Neural crest cell (in vitro differentiated cells): Measurements from ENCODE around the gene KLHL40. TPM values are rescaled to one million over a fixed set of nuclear protein-coding genes. Genes with fewer than 3 reads are reported as not detected.

Source experiments
- DNase-seq: peaks from one replicate; pipeline ENCODE4 v3.0.0; 2021; ENCODE audit warnings: low read depth, mixed read lengths, low spot score
- H3K27ac Mint-ChIP-seq: one replicate; pipeline ENCODE4 v1.8.0; 2021; ENCODE audit warnings: mild to moderate bottlenecking, mixed read lengths; ENCODE audit not compliant: unreplicated experiment
- H3K27me3 Mint-ChIP-seq: 2 replicates; pipeline ENCODE4 v1.8.0; 2021; ENCODE audit warnings: low read depth, mild to moderate bottlenecking, mixed read lengths
- H3K36me3 Mint-ChIP-seq: 2 replicates; pipeline ENCODE4 v1.8.0; 2021; ENCODE audit warnings: low read depth, mild to moderate bottlenecking, mixed read lengths
- H3K4me1 Mint-ChIP-seq: 2 replicates; pipeline ENCODE4 v1.8.0; 2021; ENCODE audit warnings: mixed read lengths
- H3K4me3 Mint-ChIP-seq: one replicate; pipeline ENCODE4 v1.8.0; 2021; ENCODE audit warnings: mild to moderate bottlenecking, mixed read lengths
- H3K9me3 Mint-ChIP-seq: 2 replicates; pipeline ENCODE4 v1.8.0; 2021; ENCODE audit warnings: mixed read lengths
- CTCF ChIP-seq: fragments of 200-600 bp; sonication (generic); conservative IDR thresholded peaks from 2 replicates; pipeline ENCODE4 v1.5.0; 2021; ENCODE audit warnings: antibody characterized with exemption, mild to moderate bottlenecking
- total RNA-seq: library from RNA; stranded (reverse); gene quantifications from 2 replicates; pipeline ENCODE4 v1.2.1, GENCODE V29; 2021

Gene KLHL40
- total RNA-seq, 1 donor from 2014 or later = not detected

GRCh38 chr3:42685891-42686820 lies 819 bp downstream of the KLHL40 start:
- Mint-ChIP-seq H3K4me3 (no peak overlapping the region), H3K9me3 (no peaks in the 10 kb centered on the region), H3K27ac (no peak overlapping the region), H3K27me3 (no peaks in the 10 kb centered on the region), H3K4me1 (no peaks in the 10 kb centered on the region), H3K36me3 (no peaks in the 10 kb centered on the region)
- DNase-seq = no peak
- no peak for TF ChIP-seq CTCF

- Mint-ChIP-seq H3K4me1 (no peaks in the 10 kb centered on the region), H3K9me3 (no peaks in the 10 kb centered on the region), H3K4me3 (no peak overlapping the region), H3K36me3 (no peaks in the 10 kb centered on the region), H3K27ac (no peak overlapping the region), H3K27me3 (no peaks in the 10 kb centered on the region)
- TF ChIP-seq CTCF = no peak
- DNase-seq = no peak
Measured at GRCh38 chr3:42686832-42687650, 1.7 kb downstream of the KLHL40 start.

- H3K4me3 Mint-ChIP-seq = no peak overlapping the region
- TF ChIP-seq CTCF = no peak
- H3K4me1 Mint-ChIP-seq = no peaks in the 10 kb centered on the region
Measured at GRCh38 chr3:42688016-42688415, 2.7 kb downstream of the KLHL40 start.

GRCh38 chr3:42688487-42689420 lies 3.4 kb downstream of the KLHL40 start:
- Mint-ChIP-seq H3K27ac (no peak overlapping the region), H3K4me3 (no peak overlapping the region), H3K27me3 (no peaks in the 10 kb centered on the region), H3K36me3 (no peaks in the 10 kb centered on the region), H3K4me1 (no peaks in the 10 kb centered on the region), H3K9me3 (no peaks in the 10 kb centered on the region)
- TF ChIP-seq CTCF = no peak
- DNase-seq = no peak

More at GRCh38 chr3:42688016-42688415, 2.7 kb downstream of the KLHL40 start:
- Mint-ChIP-seq H3K9me3 (no peaks in the 10 kb centered on the region), H3K36me3 (no peaks in the 10 kb centered on the region), H3K27me3 (no peaks in the 10 kb centered on the region), H3K27ac (no peak overlapping the region)
- DNase-seq = no peak
